ENCODE measurements around the gene EDEM1. TPM values are rescaled to one million over a fixed set of nuclear protein-coding genes. Genes with fewer than 3 reads are reported as not detected.
A peak's percentile ranks its signal among the peaks of the same experiment; 100 is the strongest.

The EDEM1 gene
- total RNA-seq, 1 experiment from 2014 or later = 51.3 TPM

DNA sequence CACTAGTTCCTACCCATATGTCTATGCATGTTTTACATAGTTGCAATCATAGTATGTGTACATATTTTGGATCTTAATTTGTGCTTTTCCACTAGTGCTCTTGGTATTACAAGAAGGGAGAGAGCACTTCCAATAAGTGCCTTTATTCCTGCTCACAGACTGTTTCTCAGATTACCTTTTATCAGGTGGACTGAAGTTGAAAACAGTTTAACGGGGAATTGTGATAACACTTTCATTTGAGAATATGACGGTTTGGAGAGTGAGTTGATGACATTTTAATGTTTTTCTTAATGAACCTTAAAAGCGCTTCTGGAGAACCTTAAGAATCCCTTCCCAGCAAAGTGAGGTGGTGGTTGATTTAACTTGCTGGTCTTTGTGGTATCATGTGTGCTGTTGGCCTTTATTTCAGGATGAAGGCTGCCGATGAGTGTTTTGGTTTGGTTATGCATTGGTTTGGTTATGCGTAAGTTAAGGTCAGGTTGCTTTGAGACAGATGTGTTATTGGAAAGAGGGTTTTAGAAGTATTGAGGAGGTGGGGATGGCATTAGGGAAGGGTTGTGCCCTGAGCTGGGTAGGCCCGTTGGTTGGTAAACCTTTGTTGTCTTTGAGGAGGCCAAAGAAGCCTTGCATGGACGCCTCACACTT, 2.8 kb downstream of the EDEM1 start:
- no TSS peak for BruUV-seq (replicated peaks)
- H3K36me3 Mint-ChIP-seq (ENCODE audit: insufficient read depth, unreplicated experiment) = peaks cover 54% of the 10 kb centered on the region
- TF ChIP-seq, protein P1, sequence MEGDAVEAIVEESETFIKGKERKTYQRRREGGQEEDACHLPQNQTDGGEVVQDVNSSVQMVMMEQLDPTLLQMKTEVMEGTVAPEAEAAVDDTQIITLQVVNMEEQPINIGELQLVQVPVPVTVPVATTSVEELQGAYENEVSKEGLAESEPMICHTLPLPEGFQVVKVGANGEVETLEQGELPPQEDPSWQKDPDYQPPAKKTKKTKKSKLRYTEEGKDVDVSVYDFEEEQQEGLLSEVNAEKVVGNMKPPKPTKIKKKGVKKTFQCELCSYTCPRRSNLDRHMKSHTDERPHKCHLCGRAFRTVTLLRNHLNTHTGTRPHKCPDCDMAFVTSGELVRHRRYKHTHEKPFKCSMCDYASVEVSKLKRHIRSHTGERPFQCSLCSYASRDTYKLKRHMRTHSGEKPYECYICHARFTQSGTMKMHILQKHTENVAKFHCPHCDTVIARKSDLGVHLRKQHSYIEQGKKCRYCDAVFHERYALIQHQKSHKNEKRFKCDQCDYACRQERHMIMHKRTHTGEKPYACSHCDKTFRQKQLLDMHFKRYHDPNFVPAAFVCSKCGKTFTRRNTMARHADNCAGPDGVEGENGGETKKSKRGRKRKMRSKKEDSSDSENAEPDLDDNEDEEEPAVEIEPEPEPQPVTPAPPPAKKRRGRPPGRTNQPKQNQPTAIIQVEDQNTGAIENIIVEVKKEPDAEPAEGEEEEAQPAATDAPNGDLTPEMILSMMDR (IDR thresholded peaks at IDR 0.05; ENCODE audit: insufficient read depth in 1 of 2, low read depth in 1 of 2, low read length in 1 of 2, severe bottlenecking in 1 of 2, unreplicated experiment in 1 of 2) = no peak
- peak overlapping the region; percentile 65 for H3K4me3 Mint-ChIP-seq (ENCODE audit: unreplicated experiment)
- H3K27ac Mint-ChIP-seq (ENCODE audit: unreplicated experiment) = no peak overlapping the region
- H3K4me1 ChIP-seq = peaks cover 29% of the 10 kb centered on the region
- POLR2A ChIA-PET = interaction anchor here (0.6 kb wide), 1 partner anchor 280 kb away, joined by 3 read pairs; no protein-coding TSS in a partner anchor
- no peak overlapping the region for H3K4me3 ChIP-seq (ENCODE audit: low read depth, low read length)
- no peaks in the 10 kb centered on the region for H3K9me3 ChIP-seq
- peaks cover 34% of the 10 kb centered on the region for H3K4me1 Mint-ChIP-seq (ENCODE audit: low read depth, unreplicated experiment)
- H3K36me3 ChIP-seq (ENCODE audit: control insufficient read depth, insufficient read depth, low read length) = no peaks in the 10 kb centered on the region; the same call in 1 of the 2 replicates
- H3K27me3 Mint-ChIP-seq (ENCODE audit: insufficient read depth, unreplicated experiment) = no peaks in the 10 kb centered on the region
- H3K27me3 ChIP-seq (replicated peaks; ENCODE audit: control insufficient read depth, insufficient read depth, low read length) = no peaks in the 10 kb centered on the region
- intact Hi-C loops (cut with micrococcal nuclease; ENCODE audit: unreplicated experiment) = no loop called here
- DNase-seq = no peak
- CTCF ChIA-PET = no interaction called here
- no peaks in the 10 kb centered on the region for H3K9me3 Mint-ChIP-seq (ENCODE audit: unreplicated experiment)

DNA sequence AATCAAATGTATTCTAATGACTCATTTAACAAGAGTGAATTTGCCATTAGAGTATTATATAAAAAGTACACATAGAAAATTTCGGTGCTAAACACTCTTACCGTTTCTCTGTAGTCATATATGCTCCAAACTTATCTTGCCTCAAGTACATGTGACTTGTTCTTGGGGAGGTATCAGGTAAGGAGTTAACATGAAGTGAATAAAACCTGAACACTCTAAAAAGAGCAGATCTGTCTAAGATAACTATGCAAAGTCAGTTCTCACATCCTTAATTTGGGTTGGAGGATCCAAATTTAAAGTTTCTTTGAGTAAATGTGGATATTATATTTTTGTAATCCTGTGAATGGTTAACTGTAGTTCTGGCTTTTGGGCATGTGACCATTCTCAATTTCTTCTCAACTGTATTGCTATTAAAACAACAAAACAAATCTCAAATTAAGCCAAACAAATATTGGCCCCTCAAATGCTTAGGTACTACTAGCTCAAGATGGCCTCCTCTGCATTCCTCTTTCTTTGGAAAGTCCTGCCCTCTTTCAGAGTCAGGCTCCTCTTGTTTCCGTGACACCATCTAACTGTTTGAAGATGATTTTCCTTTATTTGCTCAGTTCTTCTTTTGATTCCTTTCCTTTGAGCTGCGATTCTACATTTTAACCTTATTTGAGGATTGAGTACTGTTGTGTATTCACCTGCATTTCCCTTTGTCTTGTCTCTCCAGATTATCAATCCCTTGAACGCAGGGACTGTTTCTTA, 4.2 kb downstream of the EDEM1 start:
- H3K9me3 Mint-ChIP-seq (ENCODE audit: unreplicated experiment) = no peaks in the 10 kb centered on the region
- Histone ChIP-seq H3K36me3 (ENCODE audit: control insufficient read depth, insufficient read depth, low read length) (no peaks in the 10 kb centered on the region; the same call in 1 of the 2 replicates), H3K9me3 (no peaks in the 10 kb centered on the region), H3K4me3 (ENCODE audit: low read depth, low read length) (no peak overlapping the region), H3K27me3 (replicated peaks; ENCODE audit: control insufficient read depth, insufficient read depth, low read length) (no peaks in the 10 kb centered on the region), H3K4me1 (peaks cover 32% of the 10 kb centered on the region)
- H3K4me3 Mint-ChIP-seq (ENCODE audit: unreplicated experiment) = peak overlapping the region; percentile 38
- intact Hi-C loops (cut with micrococcal nuclease; ENCODE audit: unreplicated experiment) = no loop called here
- BruUV-seq (replicated peaks) = no TSS peak
- TF ChIP-seq, protein P1 (IDR thresholded peaks at IDR 0.05; ENCODE audit: insufficient read depth in 1 of 2, low read depth in 1 of 2, low read length in 1 of 2, severe bottlenecking in 1 of 2, unreplicated experiment in 1 of 2) = no peak
- DNase-seq = peak in 1 of 2 experiments; percentile 40
- H3K27me3 Mint-ChIP-seq (ENCODE audit: insufficient read depth, unreplicated experiment) = no peaks in the 10 kb centered on the region
- CTCF ChIA-PET = interaction anchor here (1.2 kb wide), 1 partner anchor 53 kb away, joined by 3 read pairs; no protein-coding TSS in a partner anchor
- H3K4me1 Mint-ChIP-seq (ENCODE audit: low read depth, unreplicated experiment) = peaks cover 31% of the 10 kb centered on the region
- H3K27ac Mint-ChIP-seq (ENCODE audit: unreplicated experiment) = peak overlapping the region; percentile 48
- peaks cover 51% of the 10 kb centered on the region for H3K36me3 Mint-ChIP-seq (ENCODE audit: insufficient read depth, unreplicated experiment)
- POLR2A ChIA-PET = no interaction called here

DNA sequence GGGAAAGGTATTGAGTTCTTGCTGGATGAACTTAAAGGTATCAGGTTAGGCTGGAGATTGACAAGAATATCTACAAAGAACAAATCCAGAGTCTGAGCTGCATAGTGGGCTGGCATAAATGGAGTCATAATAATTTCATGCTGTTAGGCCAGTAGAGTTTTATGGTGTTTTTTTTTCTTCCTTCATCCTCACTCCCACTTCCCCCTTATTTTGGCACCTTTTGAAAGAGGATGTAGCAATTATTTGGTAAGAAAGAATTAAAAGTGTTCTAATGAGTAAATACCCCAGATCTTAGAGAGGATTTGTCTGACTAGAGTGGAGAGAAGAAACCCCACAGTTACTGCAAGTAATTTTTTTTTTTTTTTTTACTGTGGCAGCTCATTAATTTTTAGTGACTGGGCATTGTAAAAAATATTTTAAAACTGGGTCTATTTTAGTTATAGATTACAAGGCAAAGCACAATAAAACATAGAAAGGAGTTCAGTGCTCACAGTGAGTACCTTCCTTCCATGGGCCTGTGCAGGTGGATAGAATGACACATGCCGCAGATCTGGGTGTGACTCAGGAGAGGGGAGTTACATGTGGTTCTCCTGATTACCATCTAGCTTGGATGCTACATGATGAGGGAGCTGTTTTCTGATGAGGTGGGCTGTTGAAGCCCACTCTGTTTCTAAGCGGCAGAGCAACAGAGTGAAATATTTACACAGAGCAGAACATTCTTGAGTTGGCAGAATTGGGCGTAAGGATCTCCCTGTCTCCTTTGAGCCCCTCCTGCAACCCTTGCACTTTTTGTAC, 5.3 kb downstream of the EDEM1 start:
- Histone ChIP-seq H3K9me3 (no peaks in the 10 kb centered on the region), H3K27me3 (replicated peaks; ENCODE audit: control insufficient read depth, insufficient read depth, low read length) (no peaks in the 10 kb centered on the region), H3K4me1 (peaks cover 42% of the 10 kb centered on the region), H3K36me3 (ENCODE audit: control insufficient read depth, insufficient read depth, low read length) (no peaks in the 10 kb centered on the region; the same call in 1 of the 2 replicates), H3K4me3 (ENCODE audit: low read depth, low read length) (no peak overlapping the region)
- Mint-ChIP-seq H3K36me3 (ENCODE audit: insufficient read depth, unreplicated experiment) (peaks cover 54% of the 10 kb centered on the region), H3K4me3 (ENCODE audit: unreplicated experiment) (no peak overlapping the region), H3K27me3 (ENCODE audit: insufficient read depth, unreplicated experiment) (no peaks in the 10 kb centered on the region), H3K9me3 (ENCODE audit: unreplicated experiment) (no peaks in the 10 kb centered on the region), H3K4me1 (ENCODE audit: low read depth, unreplicated experiment) (peaks cover 42% of the 10 kb centered on the region), H3K27ac (ENCODE audit: unreplicated experiment) (peak overlapping the region; percentile 48)
- TF ChIP-seq, protein P1 (IDR thresholded peaks at IDR 0.05; ENCODE audit: insufficient read depth in 1 of 2, low read depth in 1 of 2, low read length in 1 of 2, severe bottlenecking in 1 of 2, unreplicated experiment in 1 of 2) = no peak
- DNase-seq = no peak
- ChIA-PET POLR2A (no interaction called here), CTCF (interaction anchor here (1.2 kb wide), 1 partner anchor 54 kb away, joined by 3 read pairs; no protein-coding TSS in a partner anchor)
- intact Hi-C loops (cut with micrococcal nuclease; ENCODE audit: unreplicated experiment) = no loop called here
- BruUV-seq (replicated peaks) = no TSS peak

All from Caco-2 (cell line).